Large intestine (tissue), 3 donors: ENCODE data around the gene PTPRE. TPM values are rescaled to one million over a fixed set of nuclear protein-coding genes. Genes with fewer than 3 reads are reported as not detected.

Source experiments
- DNase-seq, 2 donors: peaks; one replicate each; pipeline versions ENCODE4 v3.0.0 to v3.0.0-alpha.2; 2013
- H3K27ac ChIP-seq: one replicate; pipeline ENCODE4 v1.5.1; 2013; ENCODE audit warnings: low read length
- H3K27me3 ChIP-seq: 2 replicates; pipeline ENCODE4 v1.6.1; 2013; ENCODE audit warnings: low read length; ENCODE audit not compliant: control insufficient read depth, insufficient read depth
- H3K36me3 ChIP-seq: 2 replicates; pipeline ENCODE4 v1.6.1; 2013; ENCODE audit warnings: low read length; ENCODE audit not compliant: control insufficient read depth, insufficient read depth
- H3K4me1 ChIP-seq: one replicate; pipeline ENCODE4 v1.6.1; 2013; ENCODE audit warnings: low read length; ENCODE audit not compliant: control insufficient read depth, insufficient read depth
- H3K4me3 ChIP-seq: one replicate; pipeline ENCODE4 v1.5.1; 2013; ENCODE audit warnings: low read length
- H3K9me3 ChIP-seq: one replicate; pipeline ENCODE4 v1.6.1; 2013; ENCODE audit warnings: mild to moderate bottlenecking, low read depth, low read length, moderate library complexity; ENCODE audit not compliant: control insufficient read depth
- WGBS: methylation state at CpG from one replicate; pipeline ENCODE4 v1.1.5; 2013; ENCODE audit warnings: low lambda C conversion rate; ENCODE audit not compliant: insufficient coverage; 5-methylcytosine and 5-hydroxymethylcytosine counted together
- polyA plus RNA-seq: library from polyadenylated mRNA; unstranded; fragments of 120-200 nt; gene quantifications from one replicate; pipeline ENCODE4 v1.2.1, GENCODE V29; 2013

Gene PTPRE
- polyA plus RNA-seq, 1 donor = 21.6 TPM

DNA sequence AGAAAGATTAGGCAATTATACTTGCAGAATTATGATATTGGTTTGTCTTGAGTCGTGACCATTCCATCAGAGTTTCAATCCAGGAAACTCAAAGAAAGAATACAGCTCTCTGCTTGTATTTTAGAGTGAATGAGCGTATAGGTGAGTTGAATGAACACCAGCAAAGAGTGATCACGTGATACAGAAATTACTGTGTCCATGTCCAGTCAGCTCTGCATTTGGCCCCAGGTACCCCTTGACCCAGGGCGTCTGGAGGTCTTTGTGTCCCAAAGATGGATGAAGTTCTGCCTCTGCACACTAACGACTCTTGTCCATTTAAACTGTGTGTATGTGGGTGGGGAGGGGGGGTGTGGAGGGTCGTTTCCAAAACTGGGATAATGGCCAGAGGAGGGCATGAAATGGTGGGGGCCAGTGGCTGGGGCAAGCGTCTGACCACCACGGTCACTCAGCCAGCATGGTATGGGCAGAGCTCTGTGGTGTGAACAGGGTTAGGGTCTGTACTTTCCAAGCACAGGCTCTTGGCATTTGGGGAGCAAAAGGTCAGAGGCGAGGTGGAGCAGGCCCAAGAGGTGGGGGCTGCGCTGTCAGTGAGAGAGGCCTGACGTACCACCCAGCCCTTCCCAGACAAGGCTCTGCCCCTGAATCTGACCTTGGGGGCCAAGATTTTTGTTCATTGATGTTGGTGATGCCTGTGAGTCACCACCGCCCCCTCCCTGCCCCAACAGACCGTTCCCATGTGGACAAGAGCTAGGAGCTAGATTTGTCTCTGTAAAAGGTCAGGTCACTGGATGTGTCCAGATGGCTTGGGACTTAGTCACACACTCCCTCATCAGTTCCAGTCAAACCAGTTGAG lies 1.4 kb downstream of the PTPRE start:
- DNase-seq = no peak
- 81% methylated on average over 3 of the region's 13 CpGs for WGBS
- Histone ChIP-seq H3K36me3 (no peaks in the 10 kb centered on the region), H3K27me3 (peaks cover 2% of the 10 kb centered on the region), H3K4me1 (peaks cover 37% of the 10 kb centered on the region), H3K27ac (no peak overlapping the region), H3K4me3 (peak overlapping the region; percentile 50), H3K9me3 (no peaks in the 10 kb centered on the region)

DNA sequence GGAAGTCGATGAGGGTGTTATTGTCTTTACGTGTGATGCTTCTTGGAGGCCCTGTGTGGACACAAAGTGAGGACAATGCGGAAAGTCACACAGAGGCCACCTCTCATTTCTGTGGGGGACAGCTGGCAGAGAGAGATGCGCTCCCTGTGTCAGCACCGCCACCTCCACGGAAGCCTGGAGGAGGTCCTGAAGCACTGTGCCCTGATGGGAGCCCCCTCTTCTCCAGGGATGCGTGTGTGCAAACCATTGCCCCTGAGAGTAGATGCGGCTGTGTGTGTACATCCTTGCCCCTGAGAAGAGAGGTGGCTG lies 2.0 kb downstream of the PTPRE start:
- H3K27me3 ChIP-seq = peaks cover 2% of the 10 kb centered on the region
- H3K36me3 ChIP-seq = no peaks in the 10 kb centered on the region
- H3K27ac ChIP-seq = no peak overlapping the region
- H3K9me3 ChIP-seq = no peaks in the 10 kb centered on the region
- H3K4me3 ChIP-seq = no peak overlapping the region
- no peak for DNase-seq
- H3K4me1 ChIP-seq = peaks cover 37% of the 10 kb centered on the region
- WGBS = no CpG with 5 or more reads among the region's 8 CpGs

DNA sequence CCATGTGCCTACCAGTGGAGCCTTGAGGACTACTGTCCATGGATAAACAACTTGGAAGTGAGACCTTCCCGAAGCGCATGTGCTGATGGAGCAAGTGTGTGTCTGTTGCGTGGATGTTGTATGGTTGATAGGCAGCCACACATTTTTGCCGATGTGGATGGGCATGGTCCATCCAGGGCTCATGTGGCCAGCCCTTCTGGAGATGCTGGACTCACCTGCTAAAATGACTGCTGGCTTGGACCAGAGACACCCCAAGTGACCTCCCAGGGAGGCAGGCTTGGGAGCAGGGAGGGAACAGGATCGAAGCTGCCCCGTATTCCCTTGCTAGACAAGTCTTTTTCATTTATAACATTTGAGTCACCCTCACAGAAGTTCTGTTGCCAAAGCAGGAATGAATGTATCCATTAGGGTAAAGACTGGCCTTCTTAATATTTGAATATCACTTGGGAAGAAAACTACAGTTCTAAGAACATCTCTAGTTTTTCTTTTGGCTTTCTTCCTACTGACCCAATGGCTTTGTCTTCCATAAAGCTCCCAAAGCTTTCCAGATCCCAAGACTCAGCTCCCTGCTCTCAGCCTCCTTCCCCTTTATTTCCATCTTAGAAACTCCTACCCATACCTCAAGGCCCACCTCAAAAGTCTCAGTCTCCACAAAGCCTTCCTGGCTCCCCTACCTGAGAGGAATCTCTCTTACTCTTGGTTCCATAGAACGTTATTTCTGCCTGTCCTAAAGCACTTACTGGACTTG lies 3.0 kb downstream of the PTPRE start:
- no peak overlapping the region for H3K27ac ChIP-seq
- WGBS = no CpG with 5 or more reads among the region's 7 CpGs
- peaks cover 30% of the 10 kb centered on the region for H3K4me1 ChIP-seq
- H3K4me3 ChIP-seq = no peak overlapping the region
- no peaks in the 10 kb centered on the region for H3K36me3 ChIP-seq
- no peaks in the 10 kb centered on the region for H3K9me3 ChIP-seq
- peaks cover 2% of the 10 kb centered on the region for H3K27me3 ChIP-seq
- no peak for DNase-seq

DNA sequence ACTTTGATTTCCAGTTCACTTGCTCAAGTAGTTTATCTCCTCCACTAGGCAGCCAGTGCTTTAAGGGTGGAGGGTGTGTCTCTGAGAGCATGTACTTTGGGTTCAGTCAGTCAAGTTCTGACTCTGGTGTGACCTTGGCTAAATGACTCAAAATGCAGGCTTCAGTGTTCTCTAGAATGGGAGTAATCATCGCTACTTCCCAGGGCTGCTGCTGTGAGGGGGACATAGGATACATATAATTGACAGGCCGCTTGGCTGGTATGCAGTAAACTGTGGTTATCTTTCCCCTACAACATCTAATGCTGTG lies 3.5 kb downstream of the PTPRE start:
- peak; percentile 38 to 68 for DNase-seq
- Histone ChIP-seq H3K27ac (no peak overlapping the region), H3K4me1 (peaks cover 26% of the 10 kb centered on the region), H3K36me3 (no peaks in the 10 kb centered on the region), H3K9me3 (no peaks in the 10 kb centered on the region), H3K27me3 (peaks cover 2% of the 10 kb centered on the region), H3K4me3 (no peak overlapping the region)
- WGBS = no CpG with 5 or more reads among the region's 2 CpGs

DNA sequence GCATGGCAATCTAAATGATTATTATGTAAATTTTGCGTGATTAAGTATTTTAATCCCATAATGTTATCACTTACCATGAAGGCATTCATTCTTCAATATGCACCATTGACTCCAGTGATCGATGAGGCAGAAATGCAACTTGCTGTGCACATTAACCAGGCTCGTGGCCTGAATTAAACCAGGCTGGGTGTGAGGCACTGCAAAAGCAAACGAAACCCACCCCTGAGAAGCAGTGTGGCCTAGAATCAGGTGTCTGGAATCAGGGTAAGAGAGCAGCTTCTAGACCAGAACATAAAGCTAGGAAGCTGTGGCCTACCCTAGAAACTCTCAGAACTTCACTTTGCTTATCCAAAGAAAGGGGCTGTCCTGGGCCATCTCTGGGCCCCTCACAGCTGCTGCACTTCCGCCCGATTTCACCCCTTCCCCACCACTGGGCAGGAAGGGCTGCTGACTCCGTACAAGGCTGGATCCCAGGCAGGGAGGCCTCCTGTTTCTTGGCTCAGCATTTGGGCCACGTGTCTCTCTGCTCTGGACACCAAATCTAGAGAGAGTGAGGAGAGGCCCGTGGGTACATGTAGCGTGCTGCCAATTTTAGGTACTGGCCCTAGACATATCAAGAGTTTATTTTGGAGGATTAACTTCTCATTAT lies 4.4 kb downstream of the PTPRE start:
- no peak for DNase-seq
- Histone ChIP-seq H3K36me3 (no peaks in the 10 kb centered on the region), H3K9me3 (no peaks in the 10 kb centered on the region), H3K4me1 (peaks cover 17% of the 10 kb centered on the region), H3K27me3 (peaks cover 2% of the 10 kb centered on the region), H3K27ac (no peak overlapping the region), H3K4me3 (no peak overlapping the region)
- WGBS = 80% methylated on average over 1 of the region's 10 CpGs

DNA sequence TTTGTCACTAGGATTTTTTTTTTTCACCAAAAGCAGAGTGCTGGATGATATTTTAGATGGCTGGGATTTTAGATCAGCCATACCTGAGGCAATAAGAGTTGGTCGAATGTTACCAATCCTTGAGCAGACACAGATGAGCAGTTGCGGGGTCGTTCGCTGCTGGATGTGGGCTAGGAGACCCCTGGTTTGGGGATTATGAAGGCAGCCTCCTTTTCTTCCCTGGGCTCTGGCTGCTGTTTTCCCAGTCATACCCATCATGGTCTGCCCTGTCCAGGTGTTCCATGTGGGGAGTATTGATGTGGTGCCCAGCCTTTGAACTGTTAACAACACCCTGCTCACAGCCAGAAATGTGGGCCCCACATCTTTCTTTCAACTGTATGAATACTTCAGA lies 5.0 kb downstream of the PTPRE start:
- Histone ChIP-seq H3K4me1 (peaks cover 13% of the 10 kb centered on the region), H3K36me3 (peaks cover 2% of the 10 kb centered on the region), H3K27ac (no peak overlapping the region), H3K27me3 (peaks cover 2% of the 10 kb centered on the region), H3K4me3 (no peak overlapping the region), H3K9me3 (no peaks in the 10 kb centered on the region)
- no CpG with 5 or more reads among the region's 4 CpGs for WGBS
- DNase-seq = no peak

DNA sequence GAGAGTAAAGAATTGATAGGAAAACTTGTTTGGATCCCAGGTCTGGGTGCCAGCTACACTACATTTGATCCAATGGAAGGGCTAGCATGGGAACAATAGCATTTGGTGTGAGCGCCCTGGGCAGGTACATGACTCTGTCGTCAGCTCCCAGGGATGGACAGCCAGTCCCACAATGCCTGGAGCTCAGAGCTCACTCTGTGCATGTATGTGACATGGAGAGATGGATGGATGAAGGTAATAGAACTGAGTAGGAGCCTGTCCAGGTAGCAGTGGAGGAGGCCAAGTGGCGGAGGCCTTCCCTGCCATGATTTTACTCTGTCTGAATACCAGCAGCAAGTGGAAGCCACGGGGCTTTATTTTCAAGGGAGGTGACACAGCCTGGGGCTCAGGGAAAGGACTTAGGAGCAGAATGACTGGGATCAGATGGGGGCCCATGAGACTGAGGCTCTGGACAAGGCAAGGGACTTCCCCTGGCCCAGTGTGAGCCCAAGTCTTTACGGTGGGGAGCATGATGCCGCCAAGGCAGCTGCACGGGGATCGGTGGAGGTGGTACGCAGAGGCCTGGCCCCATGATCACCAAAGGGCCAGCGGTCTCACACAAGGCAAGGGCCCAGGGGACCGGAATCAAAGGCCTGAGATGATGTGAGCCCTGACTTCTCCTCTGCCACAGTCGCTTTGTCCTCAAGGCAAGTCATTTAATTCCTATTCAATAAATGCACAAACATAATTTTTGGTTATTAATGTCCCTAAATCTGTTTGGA lies 5.9 kb downstream of the PTPRE start:
- H3K4me1 ChIP-seq = peaks cover 13% of the 10 kb centered on the region
- H3K4me3 ChIP-seq = no peak overlapping the region
- H3K36me3 ChIP-seq = peaks cover 2% of the 10 kb centered on the region
- peaks cover 2% of the 10 kb centered on the region for H3K27me3 ChIP-seq
- no peak overlapping the region for H3K27ac ChIP-seq
- no peaks in the 10 kb centered on the region for H3K9me3 ChIP-seq
- no peak for DNase-seq
- 100% methylated on average over 1 of the region's 12 CpGs for WGBS

DNA sequence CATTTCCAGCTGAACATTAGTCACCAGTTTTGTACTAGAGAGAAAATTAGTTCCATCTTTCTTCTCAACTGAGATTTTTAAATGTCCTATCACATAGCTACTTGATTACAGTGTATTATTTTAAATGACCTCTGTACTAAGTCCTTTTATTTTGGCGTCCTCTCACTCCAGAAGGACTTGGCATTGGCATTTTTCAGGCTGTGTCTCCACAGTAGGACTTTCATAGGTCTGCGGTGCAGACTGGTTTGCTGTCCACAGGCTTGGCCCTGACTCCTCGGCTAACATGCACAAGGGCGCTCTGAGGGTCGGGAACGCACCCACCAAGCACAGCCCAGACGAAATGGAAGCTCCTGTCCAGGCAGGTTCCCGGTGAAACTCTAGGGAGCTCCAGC lies 6.5 kb downstream of the PTPRE start:
- DNase-seq = no peak
- H3K27ac ChIP-seq = no peak overlapping the region
- H3K4me3 ChIP-seq = no peak overlapping the region
- H3K4me1 ChIP-seq = peaks cover 10% of the 10 kb centered on the region
- peaks cover 2% of the 10 kb centered on the region for H3K36me3 ChIP-seq
- H3K27me3 ChIP-seq = no peaks in the 10 kb centered on the region
- 100% methylated on average over 1 of the region's 8 CpGs for WGBS
- no peaks in the 10 kb centered on the region for H3K9me3 ChIP-seq

DNA sequence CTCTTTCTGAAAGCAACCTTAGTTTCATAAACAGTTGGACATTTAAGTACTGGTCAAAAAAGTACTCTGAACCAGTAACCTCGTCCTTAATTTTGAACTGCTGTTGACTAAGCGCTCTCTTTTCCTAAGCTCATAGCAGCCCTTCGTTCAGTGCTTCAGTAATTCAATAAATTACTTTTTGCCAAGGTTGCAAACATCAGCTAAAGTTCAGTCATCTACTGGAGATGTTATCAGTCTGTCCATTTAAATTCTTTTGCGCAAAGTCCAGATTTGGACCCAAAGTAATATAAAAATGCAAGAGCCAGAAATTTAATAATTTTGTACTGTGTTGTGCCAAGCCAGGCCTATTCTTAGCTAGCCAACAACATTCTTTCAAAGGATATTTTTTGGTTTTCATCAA lies 8.4 kb downstream of the PTPRE start:
- 79% methylated on average over 2 of the region's 4 CpGs for WGBS
- Histone ChIP-seq H3K9me3 (no peaks in the 10 kb centered on the region), H3K4me1 (peaks cover 5% of the 10 kb centered on the region), H3K27ac (no peak overlapping the region), H3K4me3 (no peak overlapping the region), H3K36me3 (peaks cover 2% of the 10 kb centered on the region), H3K27me3 (no peaks in the 10 kb centered on the region)
- no peak for DNase-seq

DNA sequence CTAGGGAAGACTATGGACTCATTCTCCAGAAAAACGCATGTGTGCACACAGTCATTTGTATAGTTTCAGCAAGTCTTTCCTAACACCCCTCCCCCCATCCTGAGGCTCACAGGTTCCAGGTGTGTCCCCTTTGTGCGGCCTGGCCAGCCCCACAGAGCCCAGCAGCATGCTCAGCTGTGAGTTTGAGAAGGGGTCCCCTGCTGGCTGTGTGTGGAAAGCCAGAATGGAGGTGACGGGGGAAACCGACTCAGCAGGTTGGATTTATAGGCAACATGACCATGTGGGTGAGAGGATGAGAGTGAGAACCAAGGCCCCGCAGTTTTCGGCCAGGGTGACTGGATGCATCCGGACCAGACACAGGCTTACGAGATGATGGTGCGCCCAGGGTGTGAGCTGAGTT lies 9.9 kb downstream of the PTPRE start:
- Histone ChIP-seq H3K4me1 (peaks cover 8% of the 10 kb centered on the region), H3K36me3 (peaks cover 2% of the 10 kb centered on the region), H3K9me3 (no peaks in the 10 kb centered on the region), H3K27me3 (no peaks in the 10 kb centered on the region), H3K27ac (no peak overlapping the region), H3K4me3 (no peak overlapping the region)
- 87% methylated on average over 3 of the region's 9 CpGs for WGBS
- DNase-seq = no peak
